NB4 (cell line): ENCODE results near the gene PROC.

Experiments used
- CTCF ChIP-seq: IDR thresholded peaks from one replicate; pipeline ENCODE4 v1.5.1; 2012; ENCODE audit warnings: low read depth, low read length
- MYC ChIP-seq: IDR thresholded peaks from 2 replicates; pipeline ENCODE4 v1.6.1; 2011; ENCODE audit warnings: low read depth, low read length

GRCh38 chr2:127379712-127380355 lies 38.4 kb upstream of the PROC start:
- no peak for TF ChIP-seq CTCF
- TF ChIP-seq MYC: no peak
